Lung (tissue), 12 donors: Measurements from ENCODE around the gene TMCC2. TPM values are rescaled to one million over a fixed set of nuclear protein-coding genes. Genes with fewer than 3 reads are reported as not detected.

Experiments used
- ATAC-seq: fragments of 200-7000 bp; cut with Tn5 transposase; one replicate; pipeline ENCODE4 v1.9.1; 2020; ENCODE audit warnings: moderate number of reproducible peaks; ENCODE audit not compliant: insufficient read depth, low FRiP score
- DNase-seq, 3 donors: peaks; one replicate each; pipeline ENCODE4 v3.0.0-alpha.2; 2013 to 2017
- H3K27ac ChIP-seq, 2 donors: one replicate each; pipeline ENCODE4 v1.5.1; 2013; ENCODE audit warnings: mild to moderate bottlenecking in 2 of 2, moderate library complexity in 2 of 2, control low read depth in 1 of 2, inconsistent platforms in 1 of 2, low read depth in 1 of 2, low read length in 1 of 2
- H3K27me3 ChIP-seq, 3 donors: one replicate each; pipeline ENCODE4 v1.5.1; 2013; ENCODE audit warnings: low read length in 2 of 3; ENCODE audit not compliant: control insufficient read depth in 3 of 3, insufficient read depth in 3 of 3
- H3K36me3 ChIP-seq, 4 donors: one replicate each; pipeline ENCODE4 v1.5.1; 2013; ENCODE audit warnings: low read length in 4 of 4, mild to moderate bottlenecking in 1 of 4, moderate library complexity in 1 of 4; ENCODE audit not compliant: control insufficient read depth in 4 of 4, insufficient read depth in 4 of 4
- H3K4me1 ChIP-seq, 5 donors: one replicate each; pipeline ENCODE4 v1.5.1; 2013; ENCODE audit warnings: low read length in 5 of 5, mild to moderate bottlenecking in 2 of 5, moderate library complexity in 1 of 5; ENCODE audit not compliant: control insufficient read depth in 5 of 5, insufficient read depth in 5 of 5
- H3K4me3 ChIP-seq: one replicate; pipeline ENCODE4 v1.5.1; 2013; ENCODE audit warnings: mild to moderate bottlenecking, control low read depth, moderate library complexity
- H3K9ac ChIP-seq, 2 donors: one replicate each; pipeline ENCODE4 v1.5.1; 2013; ENCODE audit warnings: low read length in 2 of 2, control low read depth in 1 of 2; ENCODE audit not compliant: insufficient read depth in 1 of 2
- H3K9me3 ChIP-seq, 4 donors: one replicate each; pipeline ENCODE4 v1.5.1; 2013; ENCODE audit warnings: low read length in 3 of 4, mild to moderate bottlenecking in 1 of 4, moderate library complexity in 1 of 4; ENCODE audit not compliant: control insufficient read depth in 4 of 4, insufficient read depth in 3 of 4
- whole genome bisulfite sequencing, 2 donors: extraction: QIAGEN DNeasy Blood & Tissue Kit; methylation state at CpG; one replicate each; pipeline ENCODE4 v1.1.7; 2013; 5-methylcytosine and 5-hydroxymethylcytosine counted together
- polyA plus RNA-seq, 2 donors: library from polyadenylated mRNA; stranded (reverse); fragments of 200-250 nt; gene quantifications; one replicate each; pipeline ENCODE4 v1.2.1, GENCODE V29; 2013
- total RNA-seq, 2 donors: library from RNA; depleted of rRNA in 1 of 2; stranded (reverse); fragments of >200 nt in 1 of 2; gene quantifications; one replicate each; pipeline ENCODE4 v1.2.1, GENCODE V29; 2014 to 2021
- TF ChIP-seq, protein P1 (sequence below): IDR thresholded peaks from 2 replicates; pipeline ENCODE4 v1.5.1; 2012; ENCODE audit warnings: mild to moderate bottlenecking; ENCODE audit errors: control extremely low read depth, extremely low read depth
- donor health status: control.
- donor health status: control.
- donor health status: Bipolar disorder and iron deficiency.
- donor health status: healthy.
- donor health status: DM: yes; HTN: yes; CAD: no.

Gene TMCC2
- total and polyA plus RNA-seq, 4 donors, result 1.9 to 27.0 (median 2.4) TPM

DNA sequence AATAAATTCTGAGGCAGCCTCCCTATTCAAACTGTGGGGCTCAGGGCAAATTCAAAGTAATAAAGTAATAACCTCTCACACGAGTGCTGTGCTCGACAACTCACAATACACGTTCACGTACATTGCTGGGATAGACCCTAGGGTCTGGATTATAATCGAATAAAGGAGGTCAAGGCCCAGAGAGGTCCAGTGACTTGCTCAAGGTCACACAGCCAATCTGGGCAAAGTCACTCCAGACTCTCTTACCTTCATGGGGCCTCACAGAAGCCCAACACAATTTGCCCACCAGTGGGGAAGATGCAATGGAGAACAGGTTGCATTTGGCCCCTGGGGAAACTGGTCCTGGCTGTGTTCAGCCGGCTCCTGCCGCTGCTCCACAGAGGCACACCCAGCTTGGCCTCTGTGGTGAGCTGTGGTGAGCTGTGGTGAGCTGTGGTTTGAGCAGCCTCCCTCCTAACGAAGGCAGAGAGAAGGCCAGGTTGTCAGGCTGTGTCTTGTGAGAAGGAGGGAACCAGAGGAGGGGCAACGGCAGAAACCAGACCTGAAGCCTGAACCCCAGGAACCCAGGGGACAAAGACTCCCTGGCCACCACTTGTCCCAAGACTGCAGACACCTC is 58.7 kb downstream of the TMCC2 start:
- no peak overlapping the region for H3K9ac ChIP-seq
- peak overlapping the region in 1 of 2 donors; percentile 15 for H3K27ac ChIP-seq

DNA sequence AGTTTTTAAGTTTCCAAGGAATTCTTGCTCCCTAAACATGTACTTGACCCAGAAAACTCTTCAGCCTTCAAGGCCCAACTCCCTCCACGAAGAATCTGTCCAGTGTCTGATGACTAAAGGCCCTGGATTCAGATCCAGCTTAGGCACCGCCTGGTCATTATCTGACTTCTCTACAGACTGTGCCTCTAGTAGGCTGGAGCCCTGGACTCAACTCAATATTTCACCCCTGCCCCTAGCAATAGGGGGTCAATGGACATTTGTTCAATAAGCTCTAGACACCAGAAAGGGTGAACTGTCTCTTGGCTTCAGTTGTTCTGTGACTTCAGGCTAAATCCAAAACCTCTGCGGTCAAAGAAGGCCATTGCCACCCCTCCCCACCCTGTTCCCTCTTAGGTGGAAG is 59.3 kb downstream of the TMCC2 start:
- WGBS, 2 donors, result 88 to 94% methylated on average over 3 of the region's 3 CpGs
- TF ChIP-seq, protein P1, sequence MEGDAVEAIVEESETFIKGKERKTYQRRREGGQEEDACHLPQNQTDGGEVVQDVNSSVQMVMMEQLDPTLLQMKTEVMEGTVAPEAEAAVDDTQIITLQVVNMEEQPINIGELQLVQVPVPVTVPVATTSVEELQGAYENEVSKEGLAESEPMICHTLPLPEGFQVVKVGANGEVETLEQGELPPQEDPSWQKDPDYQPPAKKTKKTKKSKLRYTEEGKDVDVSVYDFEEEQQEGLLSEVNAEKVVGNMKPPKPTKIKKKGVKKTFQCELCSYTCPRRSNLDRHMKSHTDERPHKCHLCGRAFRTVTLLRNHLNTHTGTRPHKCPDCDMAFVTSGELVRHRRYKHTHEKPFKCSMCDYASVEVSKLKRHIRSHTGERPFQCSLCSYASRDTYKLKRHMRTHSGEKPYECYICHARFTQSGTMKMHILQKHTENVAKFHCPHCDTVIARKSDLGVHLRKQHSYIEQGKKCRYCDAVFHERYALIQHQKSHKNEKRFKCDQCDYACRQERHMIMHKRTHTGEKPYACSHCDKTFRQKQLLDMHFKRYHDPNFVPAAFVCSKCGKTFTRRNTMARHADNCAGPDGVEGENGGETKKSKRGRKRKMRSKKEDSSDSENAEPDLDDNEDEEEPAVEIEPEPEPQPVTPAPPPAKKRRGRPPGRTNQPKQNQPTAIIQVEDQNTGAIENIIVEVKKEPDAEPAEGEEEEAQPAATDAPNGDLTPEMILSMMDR, result no peak
- H3K4me3 ChIP-seq, result no peak overlapping the region
- no peak for ATAC-seq
- no peak overlapping the region for H3K27ac ChIP-seq
- H3K27me3 ChIP-seq, result no peaks in the 10 kb centered on the region
- H3K4me1 ChIP-seq, result peaks cover 0 to 16% (median 11%) of the 10 kb centered on the region in 5 donors
- DNase-seq, result no peak
- no peak overlapping the region for H3K9ac ChIP-seq
- no peaks in the 10 kb centered on the region for H3K36me3 ChIP-seq
- H3K9me3 ChIP-seq, result no peaks in the 10 kb centered on the region

More for the DNA sequence above, 58.7 kb downstream of the TMCC2 start:
- WGBS, 2 donors, result 60 to 77% methylated on average over 9 of the region's 9 CpGs
- TF ChIP-seq, protein P1, result no peak
- no peak for ATAC-seq
- peaks cover 0 to 16% (median 11%) of the 10 kb centered on the region in 5 donors for H3K4me1 ChIP-seq
- no peak overlapping the region for H3K4me3 ChIP-seq
- no peaks in the 10 kb centered on the region for H3K27me3 ChIP-seq
- H3K36me3 ChIP-seq, result no peaks in the 10 kb centered on the region
- H3K9me3 ChIP-seq, result no peaks in the 10 kb centered on the region
- DNase-seq, result no peak

DNA sequence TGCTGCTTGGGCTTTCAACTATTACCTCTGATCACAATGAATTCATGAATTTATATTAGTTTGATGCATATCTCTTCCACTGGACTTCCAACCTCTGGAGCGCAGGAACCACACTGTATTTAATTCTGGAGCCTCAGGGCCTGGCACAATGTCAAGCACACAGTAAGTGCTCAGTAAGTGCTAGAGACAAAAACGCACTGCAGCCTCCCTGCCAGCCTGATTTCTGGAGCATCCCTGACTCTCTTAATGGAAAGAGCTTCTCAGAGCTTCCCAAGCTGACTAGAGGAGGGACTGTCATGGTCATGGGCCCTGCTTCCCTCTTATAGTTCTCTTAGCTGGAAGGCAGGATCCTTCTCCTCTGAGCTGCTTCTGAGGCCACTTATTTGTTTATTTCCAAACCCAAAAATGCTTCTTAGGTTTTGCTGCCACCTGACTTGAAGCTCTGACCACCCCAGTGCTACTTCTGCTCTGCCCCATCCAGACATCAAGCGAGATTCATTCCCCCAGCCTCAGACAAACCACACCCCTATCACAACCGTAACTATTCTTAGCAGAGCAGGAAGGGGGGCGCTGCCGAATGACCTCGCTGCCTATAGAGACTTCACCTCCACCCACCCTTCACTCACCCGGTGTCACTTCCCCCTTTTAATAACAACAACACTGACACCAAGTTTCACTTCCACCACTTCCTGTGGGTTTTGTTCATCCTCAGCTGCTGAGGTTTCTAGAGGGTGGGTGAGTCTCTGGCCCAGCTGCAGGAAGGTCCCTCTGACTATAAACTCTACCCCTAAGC is 60.2 kb downstream of the TMCC2 start:
- 28 to 47% methylated on average over 8 of the region's 8 CpGs for WGBS, 2 donors

More for the DNA sequence above, 60.2 kb downstream of the TMCC2 start:
- Histone ChIP-seq H3K4me3 (no peak overlapping the region), H3K36me3 (no peaks in the 10 kb centered on the region), H3K9me3 (no peaks in the 10 kb centered on the region), H3K27ac (peak overlapping the region in 1 of 2 donors; percentile 75), H3K27me3 (no peaks in the 10 kb centered on the region), H3K4me1 (peaks cover 0 to 16% (median 11%) of the 10 kb centered on the region in 5 donors), H3K9ac (no peak overlapping the region)
- ATAC-seq (peak; percentile 63), DNase-seq (peak; percentile 26 to 52 (median 26))
- TF ChIP-seq, protein P1, result no peak
